Coronary artery (tissue), 2 donors: ENCODE results near the gene TRIM65.

Source experiments
- DNase-seq: peaks from one replicate; pipeline ENCODE4 v3.0.0-alpha.2; 2017; ENCODE audit warnings: low spot score
- H3K27ac ChIP-seq, 2 donors: fragments of 200-600 bp; sonication (generic); one replicate each; pipeline ENCODE4 v1.5.1; 2016 to 2019
- H3K4me3 ChIP-seq: fragments of 200-600 bp; sonication (generic); 2 replicates; pipeline ENCODE4 v1.5.1; 2016; ENCODE audit warnings: mild to moderate bottlenecking, moderate library complexity
- TF ChIP-seq, protein P1 (sequence below): fragments of 200-600 bp; sonication (generic); IDR thresholded peaks from one replicate; pipeline ENCODE4 v1.5.1; 2019; ENCODE audit warnings: antibody characterized with exemption

Gene TRIM65

GRCh38 chr17:75937652-75938051 is 40.9 kb upstream of the TRIM65 start:
- TF ChIP-seq, protein P1, sequence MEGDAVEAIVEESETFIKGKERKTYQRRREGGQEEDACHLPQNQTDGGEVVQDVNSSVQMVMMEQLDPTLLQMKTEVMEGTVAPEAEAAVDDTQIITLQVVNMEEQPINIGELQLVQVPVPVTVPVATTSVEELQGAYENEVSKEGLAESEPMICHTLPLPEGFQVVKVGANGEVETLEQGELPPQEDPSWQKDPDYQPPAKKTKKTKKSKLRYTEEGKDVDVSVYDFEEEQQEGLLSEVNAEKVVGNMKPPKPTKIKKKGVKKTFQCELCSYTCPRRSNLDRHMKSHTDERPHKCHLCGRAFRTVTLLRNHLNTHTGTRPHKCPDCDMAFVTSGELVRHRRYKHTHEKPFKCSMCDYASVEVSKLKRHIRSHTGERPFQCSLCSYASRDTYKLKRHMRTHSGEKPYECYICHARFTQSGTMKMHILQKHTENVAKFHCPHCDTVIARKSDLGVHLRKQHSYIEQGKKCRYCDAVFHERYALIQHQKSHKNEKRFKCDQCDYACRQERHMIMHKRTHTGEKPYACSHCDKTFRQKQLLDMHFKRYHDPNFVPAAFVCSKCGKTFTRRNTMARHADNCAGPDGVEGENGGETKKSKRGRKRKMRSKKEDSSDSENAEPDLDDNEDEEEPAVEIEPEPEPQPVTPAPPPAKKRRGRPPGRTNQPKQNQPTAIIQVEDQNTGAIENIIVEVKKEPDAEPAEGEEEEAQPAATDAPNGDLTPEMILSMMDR: no peak
- DNase-seq: no peak
- Histone ChIP-seq H3K27ac (no peak overlapping the region), H3K4me3 (no peak overlapping the region)

- H3K4me3 ChIP-seq: no peak overlapping the region
- no peak overlapping the region for H3K27ac ChIP-seq
- DNase-seq: no peak
- TF ChIP-seq, protein P1: no peak
These were observed 37.1 kb upstream of the TRIM65 start for GRCh38 chr17:75933808-75934207.

DNA sequence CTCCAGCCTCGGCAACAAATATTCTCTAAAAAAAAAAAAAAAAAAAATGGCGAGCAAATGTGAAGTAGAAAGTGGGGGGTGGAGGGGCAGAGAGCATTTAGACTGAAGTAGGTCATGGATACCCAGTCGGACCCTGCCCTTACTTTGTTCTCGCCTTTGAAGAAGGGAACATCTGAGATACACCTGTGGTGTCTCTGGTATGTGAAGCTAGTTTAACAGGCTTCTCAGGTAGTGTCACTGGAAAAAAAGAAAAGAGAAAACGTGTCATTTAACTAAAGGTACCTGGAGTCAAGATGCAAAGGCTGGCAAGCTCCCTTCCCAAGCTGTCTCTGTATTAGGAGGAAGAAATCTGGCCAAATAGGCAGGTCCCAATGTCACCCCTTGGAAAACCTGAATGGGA is 36.1 kb upstream of the TRIM65 start:
- DNase-seq: no peak
- Histone ChIP-seq H3K27ac (no peak overlapping the region), H3K4me3 (no peak overlapping the region)
- TF ChIP-seq, protein P1: no peak

GRCh38 chr17:75931062-75931461 is 34.3 kb upstream of the TRIM65 start:
- H3K4me3 ChIP-seq: no peak overlapping the region
- DNase-seq: no peak
- no peak overlapping the region for H3K27ac ChIP-seq
- TF ChIP-seq, protein P1: no peak

GRCh38 chr17:75927286-75927922 is 30.7 kb upstream of the TRIM65 start:
- no peak overlapping the region for H3K4me3 ChIP-seq
- no peak for DNase-seq
- H3K27ac ChIP-seq: no peak overlapping the region
- TF ChIP-seq, protein P1: no peak

DNA sequence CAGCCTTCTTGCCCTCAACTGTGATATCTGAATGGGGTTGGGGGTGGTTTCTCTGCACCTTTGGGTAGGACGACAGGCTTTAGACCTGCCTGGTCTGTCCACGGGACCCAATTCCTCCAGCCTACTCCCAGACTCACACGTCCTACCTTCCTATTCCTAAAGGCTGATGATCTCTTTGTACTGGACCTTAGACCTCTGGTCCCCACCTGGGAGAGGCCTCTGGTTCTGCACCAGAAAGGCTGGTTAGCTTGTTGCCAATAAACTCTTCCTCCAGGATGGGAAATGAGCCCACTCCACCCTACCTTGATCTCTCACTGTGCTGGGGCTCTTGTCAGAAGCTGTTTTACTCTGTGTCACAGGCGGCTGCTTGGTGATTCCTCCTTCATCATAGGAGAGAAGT is 29.7 kb upstream of the TRIM65 start:
- Histone ChIP-seq H3K4me3 (no peak overlapping the region), H3K27ac (no peak overlapping the region)
- DNase-seq: no peak
- TF ChIP-seq, protein P1: no peak

GRCh38 chr17:75925912-75926311 is 29.2 kb upstream of the TRIM65 start:
- DNase-seq: no peak
- TF ChIP-seq, protein P1: no peak
- Histone ChIP-seq H3K27ac (no peak overlapping the region), H3K4me3 (no peak overlapping the region)
